ENCODE measurements around the gene PODN. TPM values are rescaled to one million over a fixed set of nuclear protein-coding genes. Genes with fewer than 3 reads are reported as not detected.

Gene PODN
- total RNA-seq, 1 experiment from 2014 or later, result not detected

- DNase-seq (ENCODE audit: low spot score), result no peak
Observed at GRCh38 chr1:53130878-53131589, 69.0 kb downstream of the PODN start.

- DNase-seq (ENCODE audit: low spot score), result no peak
Observed at GRCh38 chr1:53131590-53131938, 69.6 kb downstream of the PODN start.

DNA sequence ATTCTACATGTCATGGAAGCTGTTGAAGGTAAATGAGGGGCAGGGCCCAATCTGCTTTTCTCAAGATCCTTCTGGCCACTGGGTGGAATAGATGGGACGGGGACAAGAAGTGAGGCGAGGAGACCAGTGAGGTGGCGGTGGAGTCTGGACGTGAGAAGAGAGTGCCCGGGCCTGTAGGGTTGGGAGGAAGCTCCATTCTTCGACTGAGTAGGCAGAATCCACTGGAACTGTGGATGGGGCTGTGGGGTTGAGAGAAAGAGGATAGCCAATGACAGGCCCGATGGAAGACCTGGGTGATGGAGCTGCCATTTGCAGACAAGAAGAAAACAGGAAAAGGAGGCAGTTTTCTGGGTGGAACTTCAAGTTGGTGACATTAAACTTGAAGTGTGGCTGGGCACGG lies 70.2 kb downstream of the PODN start:
- DNase-seq (ENCODE audit: low spot score), result no peak

GRCh38 chr1:53133261-53134041 lies 71.4 kb downstream of the PODN start:
- DNase-seq (ENCODE audit: low spot score), result no peak

DNA sequence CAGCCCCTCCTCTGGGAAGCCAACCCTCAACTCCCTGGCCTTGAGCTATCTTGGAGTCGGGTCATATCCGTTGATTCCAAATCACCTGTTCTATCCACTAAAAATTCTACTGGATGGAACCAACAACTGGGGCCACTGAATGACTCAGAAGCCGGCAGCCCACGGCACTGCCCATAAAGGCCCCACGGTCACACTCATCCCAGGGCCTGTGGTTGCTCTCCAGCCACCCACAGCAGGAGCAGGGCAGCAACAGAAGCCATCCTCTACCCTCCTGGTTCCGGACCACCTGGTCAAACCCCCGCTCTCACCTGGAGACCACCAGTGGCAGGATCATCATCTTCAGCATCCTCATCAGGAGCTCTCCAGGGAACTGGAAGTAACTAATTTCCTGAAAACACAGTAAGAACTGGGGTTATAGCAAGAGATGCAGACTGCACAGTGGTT lies 72.1 kb downstream of the PODN start:
- DNase-seq (ENCODE audit: low spot score), result no peak

Small RNA genes lying within 50 kb of the gene (small RNA-seq; reads per million reads assigned to genes)
- not detected for gene HIGD1AP11

Other genes with a start within 250 kb of the PODN start
- gene ZYG11A, start 219.5 kb upstream of the PODN start, total RNA-seq (2014; rRNA removed; shearing (Covaris generic)), result not detected in 2 replicates
- gene ECHDC2, start 140.5 kb upstream of the PODN start, total RNA-seq (2014; rRNA removed; shearing (Covaris generic)), result 46.5 and 47.6 TPM in 2 replicates
- 48.1 and 48.7 TPM in 2 replicates for gene SCP2, start 134.9 kb upstream of the PODN start, total RNA-seq (2014; rRNA removed; shearing (Covaris generic))
- 1.4 and 3.1 TPM in 2 replicates for gene SLC1A7, start 80.4 kb downstream of the PODN start, total RNA-seq (2014; rRNA removed; shearing (Covaris generic))
- gene CPT2, start 134.6 kb downstream of the PODN start, total RNA-seq (2014; rRNA removed; shearing (Covaris generic)), result 21.4 and 25.1 TPM in 2 replicates
- gene CZIB, start 158.4 kb downstream of the PODN start, total RNA-seq (2014; rRNA removed; shearing (Covaris generic)), result 34.4 and 39.1 TPM in 2 replicates
- 42.5 and 44.1 TPM in 2 replicates for gene MAGOH, start 176.3 kb downstream of the PODN start, total RNA-seq (2014; rRNA removed; shearing (Covaris generic))